Measurements from ENCODE around the gene MFN2.
"Not testable (repeated sequence)": the region's sequence is repeated elsewhere in the genome, so short reads cannot be mapped to it uniquely, and the experiment has no call there.

Gene MFN2

DNA sequence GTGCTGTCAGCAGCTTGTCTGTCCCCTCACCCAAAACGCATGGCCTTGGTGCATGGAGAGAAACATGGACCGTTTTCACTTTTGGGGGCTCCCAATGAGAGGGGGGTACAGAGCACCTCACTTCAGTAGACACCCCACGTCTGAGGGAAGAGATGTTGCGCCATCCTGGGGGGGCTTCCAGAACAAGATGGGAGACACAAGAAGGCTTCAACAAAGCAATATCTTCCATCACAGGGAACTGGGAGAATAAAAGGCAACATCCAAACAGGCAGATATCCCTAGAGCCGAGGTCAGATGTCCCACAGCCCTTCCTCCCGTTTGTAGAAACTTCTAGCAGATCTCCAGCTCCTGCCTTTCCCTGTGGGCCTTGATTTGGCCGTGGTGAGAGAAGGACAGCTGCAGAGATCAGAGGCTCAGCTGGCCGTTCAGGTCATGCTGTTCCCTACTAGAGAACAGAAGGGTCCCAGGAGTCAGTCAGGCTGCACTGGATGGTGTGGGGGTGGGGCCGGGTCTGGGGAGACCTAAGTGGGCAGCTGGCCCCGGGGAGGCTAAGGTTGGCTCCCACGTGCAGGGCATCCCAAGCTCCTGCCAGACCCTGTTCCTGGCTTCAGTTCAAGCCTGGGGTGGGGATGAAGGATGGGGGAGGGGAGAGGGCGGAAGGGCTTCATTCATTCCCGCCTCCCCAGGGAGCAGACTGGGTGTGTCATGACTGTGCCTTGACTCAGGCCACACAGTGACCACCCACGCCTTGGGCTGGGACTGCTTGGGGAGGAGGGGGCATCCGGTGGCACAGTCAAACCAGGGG is 41.3 kb upstream of the MFN2 start:
- Histone ChIP-seq H3K4me3 (ENCODE audit: control insufficient read depth in 1 of 7, extremely low read depth in 1 of 7, insufficient read depth in 4 of 7, low read depth in 2 of 7, low read length in 6 of 7) (no peak overlapping the region), H3K4me1 (ENCODE audit: control extremely low read depth in 1 of 4, control insufficient read depth in 4 of 4, insufficient read depth in 4 of 4, low read length in 3 of 4) (peaks cover 0 to 11% (median 10%) of the 10 kb centered on the region in 4 experiments), H3K9me3 (ENCODE audit: control extremely low read depth in 1 of 5, control insufficient read depth in 4 of 5, insufficient read depth in 2 of 5, low read depth in 1 of 5, low read length in 4 of 5) (no peaks in the 10 kb centered on the region), H3K36me3 (ENCODE audit: control insufficient read depth in 4 of 4, insufficient read depth in 4 of 4, low read length in 3 of 4) (peaks cover 0 to 16% (median under 1%) of the 10 kb centered on the region in 4 experiments), H3K27me3 (replicated peaks in 2 of 5; ENCODE audit: control insufficient read depth in 4 of 5, insufficient read depth in 5 of 5, low read length in 4 of 5) (no peaks in the 10 kb centered on the region), H3K27ac (ENCODE audit: insufficient read depth in 1 of 2, low read depth in 1 of 2, low read length in 2 of 2, poor library complexity in 1 of 2, severe bottlenecking in 2 of 2) (no peak overlapping the region)
- ChIA-PET CTCF (no interaction called here), POLR2A (no interaction called here)
- no peak for DNase-seq
- WGBS (ENCODE audit: insufficient coverage): 94% methylated on average over 12 of the region's 15 CpGs

GRCh38 chr1:11939794-11940193 is 40.5 kb upstream of the MFN2 start:
- POLR2A ChIA-PET; H3K4me3 ChIP-seq (ENCODE audit: control insufficient read depth in 1 of 7, extremely low read depth in 1 of 7, insufficient read depth in 4 of 7, low read depth in 2 of 7, low read length in 6 of 7); H3K4me1 ChIP-seq (ENCODE audit: control extremely low read depth in 1 of 4, control insufficient read depth in 4 of 4, insufficient read depth in 4 of 4, low read length in 3 of 4); H3K27ac ChIP-seq (ENCODE audit: insufficient read depth in 1 of 2, low read depth in 1 of 2, low read length in 2 of 2, poor library complexity in 1 of 2, severe bottlenecking in 2 of 2); H3K9me3 ChIP-seq (ENCODE audit: control extremely low read depth in 1 of 5, control insufficient read depth in 4 of 5, insufficient read depth in 2 of 5, low read depth in 1 of 5, low read length in 4 of 5); H3K27me3 ChIP-seq (replicated peaks in 2 of 5; ENCODE audit: control insufficient read depth in 4 of 5, insufficient read depth in 5 of 5, low read length in 4 of 5); DNase-seq: not testable (repeated sequence)
- WGBS (ENCODE audit: insufficient coverage): 100% methylated on average over 6 of the region's 7 CpGs
- CTCF ChIA-PET: interaction anchor here (2.1 kb wide), 1 partner anchor 27 kb away, joined by 7 read pairs; no protein-coding TSS in a partner anchor
- H3K36me3 ChIP-seq (ENCODE audit: control insufficient read depth in 4 of 4, insufficient read depth in 4 of 4, low read length in 3 of 4): peaks cover 0 to 21% (median under 1%) of the 10 kb centered on the region in 4 experiments

GRCh38 chr1:11940260-11940921 is 39.9 kb upstream of the MFN2 start:
- POLR2A ChIA-PET: no interaction called here
- CTCF ChIA-PET: interaction anchor here (2.1 kb wide), 1 partner anchor 27 kb away, joined by 7 read pairs; no protein-coding TSS in a partner anchor
- Histone ChIP-seq H3K27ac (ENCODE audit: insufficient read depth in 1 of 2, low read depth in 1 of 2, low read length in 2 of 2, poor library complexity in 1 of 2, severe bottlenecking in 2 of 2) (no peak overlapping the region), H3K27me3 (replicated peaks in 2 of 5; ENCODE audit: control insufficient read depth in 4 of 5, insufficient read depth in 5 of 5, low read length in 4 of 5) (no peaks in the 10 kb centered on the region), H3K4me1 (ENCODE audit: control extremely low read depth in 1 of 4, control insufficient read depth in 4 of 4, insufficient read depth in 4 of 4, low read length in 3 of 4) (no peaks in the 10 kb centered on the region), H3K36me3 (ENCODE audit: control insufficient read depth in 4 of 4, insufficient read depth in 4 of 4, low read length in 3 of 4) (peaks cover 0 to 23% (median under 1%) of the 10 kb centered on the region in 4 experiments), H3K4me3 (ENCODE audit: control insufficient read depth in 1 of 7, extremely low read depth in 1 of 7, insufficient read depth in 4 of 7, low read depth in 2 of 7, low read length in 6 of 7) (no peak overlapping the region), H3K9me3 (ENCODE audit: control extremely low read depth in 1 of 5, control insufficient read depth in 4 of 5, insufficient read depth in 2 of 5, low read depth in 1 of 5, low read length in 4 of 5) (no peaks in the 10 kb centered on the region)
- WGBS (ENCODE audit: insufficient coverage): 92% methylated on average over 8 of the region's 9 CpGs
- no peak for DNase-seq

GRCh38 chr1:11942280-11942679 is 38.0 kb upstream of the MFN2 start:
- CTCF ChIA-PET: no interaction called here
- Histone ChIP-seq H3K36me3 (ENCODE audit: control insufficient read depth in 4 of 4, insufficient read depth in 4 of 4, low read length in 3 of 4) (peaks cover 0 to 22% (median under 1%) of the 10 kb centered on the region in 4 experiments), H3K27ac (ENCODE audit: insufficient read depth in 1 of 2, low read depth in 1 of 2, low read length in 2 of 2, poor library complexity in 1 of 2, severe bottlenecking in 2 of 2) (no peak overlapping the region), H3K4me1 (ENCODE audit: control extremely low read depth in 1 of 4, control insufficient read depth in 4 of 4, insufficient read depth in 4 of 4, low read length in 3 of 4) (no peaks in the 10 kb centered on the region), H3K4me3 (ENCODE audit: control insufficient read depth in 1 of 7, extremely low read depth in 1 of 7, insufficient read depth in 4 of 7, low read depth in 2 of 7, low read length in 6 of 7) (no peak overlapping the region), H3K9me3 (ENCODE audit: control extremely low read depth in 1 of 5, control insufficient read depth in 4 of 5, insufficient read depth in 2 of 5, low read depth in 1 of 5, low read length in 4 of 5) (peaks cover 0 to 7% (median 2%) of the 10 kb centered on the region in 5 experiments), H3K27me3 (replicated peaks in 2 of 5; ENCODE audit: control insufficient read depth in 4 of 5, insufficient read depth in 5 of 5, low read length in 4 of 5) (no peaks in the 10 kb centered on the region)
- no peak for DNase-seq
- 85% methylated on average over 4 of the region's 4 CpGs for WGBS (ENCODE audit: insufficient coverage)
- POLR2A ChIA-PET: no interaction called here

- no peaks in the 10 kb centered on the region for H3K27me3 ChIP-seq (replicated peaks in 2 of 5; ENCODE audit: control insufficient read depth in 4 of 5, insufficient read depth in 5 of 5, low read length in 4 of 5)
- no peak for DNase-seq
- H3K27ac ChIP-seq (ENCODE audit: insufficient read depth in 1 of 2, low read depth in 1 of 2, low read length in 2 of 2, poor library complexity in 1 of 2, severe bottlenecking in 2 of 2): no peak overlapping the region
- H3K4me3 ChIP-seq (ENCODE audit: control insufficient read depth in 1 of 7, extremely low read depth in 1 of 7, insufficient read depth in 4 of 7, low read depth in 2 of 7, low read length in 6 of 7): no peak overlapping the region
- peaks cover 0 to 7% (median 2%) of the 10 kb centered on the region in 5 experiments for H3K9me3 ChIP-seq (ENCODE audit: control extremely low read depth in 1 of 5, control insufficient read depth in 4 of 5, insufficient read depth in 2 of 5, low read depth in 1 of 5, low read length in 4 of 5)
- peaks cover 0 to 19% (median under 1%) of the 10 kb centered on the region in 4 experiments for H3K36me3 ChIP-seq (ENCODE audit: control insufficient read depth in 4 of 4, insufficient read depth in 4 of 4, low read length in 3 of 4)
- ChIA-PET POLR2A (no interaction called here), CTCF (no interaction called here)
- WGBS (ENCODE audit: insufficient coverage): 55% methylated on average over 1 of the region's 4 CpGs
- H3K4me1 ChIP-seq (ENCODE audit: control extremely low read depth in 1 of 4, control insufficient read depth in 4 of 4, insufficient read depth in 4 of 4, low read length in 3 of 4): no peaks in the 10 kb centered on the region
These were observed 36.6 kb upstream of the MFN2 start for GRCh38 chr1:11943619-11944018.

DNA sequence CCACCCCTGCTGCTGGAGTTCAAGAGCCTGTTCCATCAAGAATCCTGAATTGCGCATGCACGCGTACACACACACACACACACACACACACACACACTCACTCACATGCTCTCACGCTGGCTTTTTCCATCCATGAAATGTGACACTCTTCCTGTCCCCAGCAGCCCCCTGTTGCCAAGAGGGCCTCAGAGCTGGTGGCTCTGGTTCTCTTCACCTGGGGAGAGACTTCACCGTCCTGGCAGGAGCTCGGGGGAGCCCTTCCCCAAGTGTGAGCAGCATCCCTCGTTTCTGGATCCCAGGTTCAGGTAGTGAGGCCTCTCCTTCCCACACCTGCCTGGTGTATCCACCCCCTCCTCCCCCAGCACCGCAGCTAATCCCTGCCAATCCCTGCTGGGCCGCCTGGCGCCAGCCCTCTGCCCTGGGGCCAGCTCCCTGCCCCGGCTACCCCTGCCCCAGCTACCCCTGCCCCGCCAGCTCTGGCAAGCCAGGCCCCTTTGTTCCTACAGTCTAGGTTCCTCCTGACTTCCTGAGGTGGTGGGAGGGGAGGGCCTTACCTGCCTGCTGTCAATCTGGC is 35.8 kb upstream of the MFN2 start:
- WGBS (ENCODE audit: insufficient coverage): 94% methylated on average over 5 of the region's 12 CpGs
- no peak for DNase-seq
- Histone ChIP-seq H3K36me3 (ENCODE audit: control insufficient read depth in 4 of 4, insufficient read depth in 4 of 4, low read length in 3 of 4) (peaks cover 0 to 24% (median under 1%) of the 10 kb centered on the region in 4 experiments), H3K27ac (ENCODE audit: insufficient read depth in 1 of 2, low read depth in 1 of 2, low read length in 2 of 2, poor library complexity in 1 of 2, severe bottlenecking in 2 of 2) (no peak overlapping the region), H3K4me1 (ENCODE audit: control extremely low read depth in 1 of 4, control insufficient read depth in 4 of 4, insufficient read depth in 4 of 4, low read length in 3 of 4) (no peaks in the 10 kb centered on the region), H3K9me3 (ENCODE audit: control extremely low read depth in 1 of 5, control insufficient read depth in 4 of 5, insufficient read depth in 2 of 5, low read depth in 1 of 5, low read length in 4 of 5) (peaks cover 0 to 7% (median 2%) of the 10 kb centered on the region in 5 experiments), H3K4me3 (ENCODE audit: control insufficient read depth in 1 of 7, extremely low read depth in 1 of 7, insufficient read depth in 4 of 7, low read depth in 2 of 7, low read length in 6 of 7) (no peak overlapping the region), H3K27me3 (replicated peaks in 2 of 5; ENCODE audit: control insufficient read depth in 4 of 5, insufficient read depth in 5 of 5, low read length in 4 of 5) (no peaks in the 10 kb centered on the region)
- CTCF ChIA-PET: no interaction called here
- POLR2A ChIA-PET: no interaction called here

DNA sequence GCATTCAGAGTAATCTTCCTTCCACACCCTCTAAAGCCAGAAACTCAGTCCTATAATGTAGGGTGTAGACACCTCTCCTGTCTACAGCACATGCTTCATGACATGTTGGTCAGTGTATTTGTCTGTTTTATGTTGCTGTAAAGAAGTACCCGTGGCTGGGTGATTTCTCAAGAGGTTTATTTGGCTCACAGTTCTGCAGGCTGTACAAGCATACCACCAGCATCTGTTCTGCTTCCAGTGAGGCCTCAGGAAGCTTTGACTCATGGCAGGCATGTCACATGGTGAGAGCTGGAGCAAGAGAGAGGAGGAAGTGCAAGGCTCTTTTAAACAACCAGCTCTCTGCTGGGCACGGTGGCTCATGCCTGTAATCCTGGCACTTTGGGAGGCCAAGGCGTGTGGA is 33.6 kb upstream of the MFN2 start:
- Histone ChIP-seq H3K4me1 (ENCODE audit: control extremely low read depth in 1 of 4, control insufficient read depth in 4 of 4, insufficient read depth in 4 of 4, low read length in 3 of 4) (no peaks in the 10 kb centered on the region), H3K4me3 (ENCODE audit: control insufficient read depth in 1 of 7, extremely low read depth in 1 of 7, insufficient read depth in 4 of 7, low read depth in 2 of 7, low read length in 6 of 7) (no peak overlapping the region), H3K36me3 (ENCODE audit: control insufficient read depth in 4 of 4, insufficient read depth in 4 of 4, low read length in 3 of 4) (peaks cover 0 to 34% (median under 1%) of the 10 kb centered on the region in 4 experiments), H3K27ac (ENCODE audit: insufficient read depth in 1 of 2, low read depth in 1 of 2, low read length in 2 of 2, poor library complexity in 1 of 2, severe bottlenecking in 2 of 2) (no peak overlapping the region), H3K27me3 (replicated peaks in 2 of 5; ENCODE audit: control insufficient read depth in 4 of 5, insufficient read depth in 5 of 5, low read length in 4 of 5) (no peaks in the 10 kb centered on the region), H3K9me3 (ENCODE audit: control extremely low read depth in 1 of 5, control insufficient read depth in 4 of 5, insufficient read depth in 2 of 5, low read depth in 1 of 5, low read length in 4 of 5) (peaks cover 0 to 7% (median 2%) of the 10 kb centered on the region in 5 experiments)
- no peak for DNase-seq
- ChIA-PET POLR2A (no interaction called here), CTCF (interaction anchor here (0.9 kb wide), 1 partner anchor 36 kb away, joined by 3 read pairs; no protein-coding TSS in a partner anchor)
- WGBS (ENCODE audit: insufficient coverage): 100% methylated on average over 2 of the region's 3 CpGs

Measured in common myeloid progenitor, CD34-positive (primary cell).